ENCODE measurements around the gene MYO5B. TPM values are rescaled to one million over a fixed set of nuclear protein-coding genes. Genes with fewer than 3 reads are reported as not detected.

The MYO5B gene
- total RNA-seq, 1 donor from 2014 or later, result 31.3 TPM

DNA sequence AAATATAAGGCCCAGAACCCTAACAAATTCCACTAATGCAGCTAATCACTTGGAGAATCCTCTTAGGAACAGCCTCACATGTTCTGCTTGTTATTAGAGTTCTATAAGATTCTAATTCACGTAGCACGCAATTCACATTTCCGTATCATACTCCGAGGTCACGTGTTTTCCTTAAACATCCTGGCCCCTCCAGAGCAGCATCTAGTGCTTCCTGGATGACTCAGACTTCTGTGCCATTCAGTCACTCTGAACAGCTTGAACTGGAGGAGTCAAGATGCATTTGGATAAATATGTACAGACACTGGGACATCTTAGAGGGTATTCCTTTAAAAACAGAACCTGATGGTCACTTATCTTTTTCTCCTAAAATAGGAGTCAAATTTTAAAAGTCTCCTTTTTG is 156.5 kb downstream of the MYO5B start:
- FAIRE-seq (no peak), DNase-seq (ENCODE audit: low read depth) (peak; percentile 26)
- Histone ChIP-seq H3K4me3 (ENCODE audit: low read depth, low read length) (no peak overlapping the region), H3K36me3 (ENCODE audit: control insufficient read depth, insufficient read depth, low read length) (no peaks in the 10 kb centered on the region), H3K27me3 (ENCODE audit: control insufficient read depth, insufficient read depth, low read length) (no peaks in the 10 kb centered on the region)
- TF ChIP-seq, protein P1, sequence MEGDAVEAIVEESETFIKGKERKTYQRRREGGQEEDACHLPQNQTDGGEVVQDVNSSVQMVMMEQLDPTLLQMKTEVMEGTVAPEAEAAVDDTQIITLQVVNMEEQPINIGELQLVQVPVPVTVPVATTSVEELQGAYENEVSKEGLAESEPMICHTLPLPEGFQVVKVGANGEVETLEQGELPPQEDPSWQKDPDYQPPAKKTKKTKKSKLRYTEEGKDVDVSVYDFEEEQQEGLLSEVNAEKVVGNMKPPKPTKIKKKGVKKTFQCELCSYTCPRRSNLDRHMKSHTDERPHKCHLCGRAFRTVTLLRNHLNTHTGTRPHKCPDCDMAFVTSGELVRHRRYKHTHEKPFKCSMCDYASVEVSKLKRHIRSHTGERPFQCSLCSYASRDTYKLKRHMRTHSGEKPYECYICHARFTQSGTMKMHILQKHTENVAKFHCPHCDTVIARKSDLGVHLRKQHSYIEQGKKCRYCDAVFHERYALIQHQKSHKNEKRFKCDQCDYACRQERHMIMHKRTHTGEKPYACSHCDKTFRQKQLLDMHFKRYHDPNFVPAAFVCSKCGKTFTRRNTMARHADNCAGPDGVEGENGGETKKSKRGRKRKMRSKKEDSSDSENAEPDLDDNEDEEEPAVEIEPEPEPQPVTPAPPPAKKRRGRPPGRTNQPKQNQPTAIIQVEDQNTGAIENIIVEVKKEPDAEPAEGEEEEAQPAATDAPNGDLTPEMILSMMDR (IDR thresholded peaks at IDR 0.05; ENCODE audit: insufficient read depth, low read length, severe bottlenecking), result no peak

DNA sequence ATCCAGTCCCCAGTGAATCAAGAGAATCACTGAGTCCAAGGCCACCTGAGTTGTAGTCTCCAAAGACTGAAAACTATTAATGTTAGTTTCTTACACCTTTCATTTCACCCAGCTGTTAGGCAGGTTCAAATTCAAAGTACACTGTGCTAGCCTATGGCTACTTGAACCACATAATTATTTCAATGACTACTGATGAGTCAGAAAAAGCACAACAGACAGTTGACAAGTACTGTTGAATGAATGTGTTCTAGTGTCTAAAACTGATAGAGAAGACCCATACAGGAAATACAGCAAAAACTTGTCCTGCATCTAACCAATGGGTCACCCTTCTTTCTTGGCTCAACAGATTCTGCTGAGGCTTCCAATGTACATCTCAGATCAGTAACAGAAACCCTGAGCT is 160.9 kb downstream of the MYO5B start:
- Histone ChIP-seq H3K4me3 (ENCODE audit: low read depth, low read length) (no peak overlapping the region), H3K36me3 (ENCODE audit: control insufficient read depth, insufficient read depth, low read length) (no peaks in the 10 kb centered on the region), H3K27me3 (ENCODE audit: control insufficient read depth, insufficient read depth, low read length) (no peaks in the 10 kb centered on the region)
- DNase-seq (ENCODE audit: low read depth) (peak; percentile 43), FAIRE-seq (peak; percentile 73)
- TF ChIP-seq, protein P1 (IDR thresholded peaks at IDR 0.05; ENCODE audit: insufficient read depth, low read length, severe bottlenecking), result no peak

DNA sequence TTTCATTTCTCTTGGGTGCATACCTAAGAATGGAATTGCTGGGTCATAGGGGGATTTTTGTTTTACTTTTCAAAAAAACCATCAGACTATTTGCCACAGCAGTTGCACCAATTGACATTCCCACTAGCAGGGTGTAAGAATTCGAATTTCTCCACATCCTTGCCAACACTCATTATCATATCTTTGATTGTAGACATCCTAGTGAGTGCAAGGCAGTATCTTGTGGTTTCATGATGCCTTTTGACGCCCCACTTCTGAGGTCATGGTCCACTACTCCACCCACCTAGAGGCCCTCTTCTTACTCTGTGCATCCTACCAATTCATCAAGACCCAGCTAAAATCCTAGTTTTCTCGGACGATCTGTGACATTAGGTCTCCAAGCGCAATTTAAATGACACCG is 161.9 kb downstream of the MYO5B start:
- TF ChIP-seq, protein P1 (IDR thresholded peaks at IDR 0.05; ENCODE audit: insufficient read depth, low read length, severe bottlenecking), result no peak
- FAIRE-seq (no peak), DNase-seq (ENCODE audit: low read depth) (no peak)
- Histone ChIP-seq H3K36me3 (ENCODE audit: control insufficient read depth, insufficient read depth, low read length) (no peaks in the 10 kb centered on the region), H3K4me3 (ENCODE audit: low read depth, low read length) (no peak overlapping the region), H3K27me3 (ENCODE audit: control insufficient read depth, insufficient read depth, low read length) (no peaks in the 10 kb centered on the region)

GRCh38 chr18:50030146-50030545 is 164.8 kb downstream of the MYO5B start:
- no peak overlapping the region for H3K4me3 ChIP-seq (ENCODE audit: low read depth, low read length)
- FAIRE-seq (peak; percentile 23), DNase-seq (ENCODE audit: low read depth) (no peak)
- H3K36me3 ChIP-seq (ENCODE audit: control insufficient read depth, insufficient read depth, low read length), result no peaks in the 10 kb centered on the region
- H3K27me3 ChIP-seq (ENCODE audit: control insufficient read depth, insufficient read depth, low read length), result no peaks in the 10 kb centered on the region
- TF ChIP-seq, protein P1 (IDR thresholded peaks at IDR 0.05; ENCODE audit: insufficient read depth, low read length, severe bottlenecking), result no peak

DNA sequence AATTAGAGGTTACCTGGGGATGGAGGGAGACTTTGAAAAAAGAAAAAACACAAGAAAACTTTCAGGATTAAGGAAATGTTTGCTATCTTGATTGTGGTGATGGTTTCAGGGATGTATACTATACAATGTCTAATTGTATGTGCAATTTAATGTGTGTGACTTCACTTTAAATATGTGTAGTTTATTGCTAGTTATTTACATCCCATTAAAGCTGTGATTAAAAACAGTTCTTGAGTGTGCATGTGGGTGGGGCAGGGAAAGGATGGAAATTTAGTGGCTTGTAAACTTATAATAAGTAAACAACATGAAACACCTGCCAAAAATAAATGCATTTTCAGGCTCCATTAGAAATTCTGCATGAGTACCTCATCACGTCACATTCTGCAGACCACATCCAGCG is 167.0 kb downstream of the MYO5B start:
- TF ChIP-seq, protein P1 (IDR thresholded peaks at IDR 0.05; ENCODE audit: insufficient read depth, low read length, severe bottlenecking), result no peak
- H3K4me3 ChIP-seq (ENCODE audit: low read depth, low read length), result no peak overlapping the region
- DNase-seq (ENCODE audit: low read depth), result no peak
- H3K36me3 ChIP-seq (ENCODE audit: control insufficient read depth, insufficient read depth, low read length), result no peaks in the 10 kb centered on the region
- no peaks in the 10 kb centered on the region for H3K27me3 ChIP-seq (ENCODE audit: control insufficient read depth, insufficient read depth, low read length)
- FAIRE-seq, result no peak

- no peaks in the 10 kb centered on the region for H3K36me3 ChIP-seq (ENCODE audit: control insufficient read depth, insufficient read depth, low read length)
These were observed 170.5 kb downstream of the MYO5B start for GRCh38 chr18:50024466-50024865.

More at GRCh38 chr18:50024466-50024865, 170.5 kb downstream of the MYO5B start:
- TF ChIP-seq, protein P1 (IDR thresholded peaks at IDR 0.05; ENCODE audit: insufficient read depth, low read length, severe bottlenecking), result no peak
- DNase-seq (ENCODE audit: low read depth) (no peak), FAIRE-seq (peak; percentile 18)
- H3K4me3 ChIP-seq (ENCODE audit: low read depth, low read length), result no peak overlapping the region
- no peaks in the 10 kb centered on the region for H3K27me3 ChIP-seq (ENCODE audit: control insufficient read depth, insufficient read depth, low read length)
